K562 (cell line): ENCODE measurements around the gene TACSTD2. TPM values are rescaled to one million over a fixed set of nuclear protein-coding genes. Genes with fewer than 3 reads are reported as not detected.
A peak's percentile ranks its signal among the peaks of the same experiment; 100 is the strongest.

ENCODE experiments used
- ATAC-seq: fragments of 200-7000 bp; cut with Tn5 transposase; 3 replicates; pipeline ENCODE4 v1.9.1; 2020; ENCODE audit warnings: moderate library complexity
- BruUV-seq: library from RNA; stranded (reverse); fragments of 400-500 nt; replicated peaks from 2 replicates; lab custom pipeline; 2021; lab: Mats Ljungman, UMichigan
- CTCF ChIA-PET: fragments of 300-600 bp; formaldehyde crosslinking; extraction: SDS; loops from one replicate; lab custom pipeline; 2021; ENCODE audit warnings: low intra/inter-chr PET ratio; lab: Yijun Ruan, JAX
- POLR2A ChIA-PET: fragments of 300-600, 350-650 bp; sonication (Branson Sonifier 250); formaldehyde crosslinking; extraction: SDS; loops from one replicate; lab custom pipeline; 2021; ENCODE audit warnings: antibody characterized with exemption, inconsistent platforms; lab: Yijun Ruan, JAX
- DNase-seq, 4 experiments: peaks; one replicate each; pipeline versions ENCODE4 v3.0.0 to v3.0.0-alpha.2; 2011 to 2018; ENCODE audit warnings: low spot score in 3 of 4, mixed read lengths in 3 of 4; ENCODE audit errors: extremely low read depth in 1 of 4
- FAIRE-seq: peaks from 2 replicates; lab custom pipeline; 2011; peaks lifted over from hg19 to GRCh38; lab: Jason Lieb, UNC
- H2AFZ ChIP-seq: 2 replicates; pipeline ENCODE4 v1.6.0; 2011; ENCODE audit warnings: low read depth, low read length, control low read depth, inconsistent platforms
- H3K27ac ChIP-seq: fragments of 200-600 bp; 3 replicates; pipeline ENCODE4 v1.8.0; 2011; ENCODE audit warnings: low read depth, mild to moderate bottlenecking, control low read depth, inconsistent platforms, low read length, moderate library complexity, mixed read lengths; ENCODE audit errors: extremely low read depth
- H3K27me3 ChIP-seq, 2 experiments: fragments of 300-600 bp in 1 of 2; 2 replicates in 1 of 2; 3 replicates in 1 of 2; pipeline versions ENCODE4 v1.6.0 to v1.8.0; 2011; ENCODE audit warnings: inconsistent platforms in 2 of 2, low read length in 2 of 2, mild to moderate bottlenecking in 1 of 2, mixed read lengths in 1 of 2, moderate library complexity in 1 of 2; ENCODE audit not compliant: control insufficient read depth in 2 of 2, insufficient read depth in 2 of 2
- H3K36me3 ChIP-seq: fragments of 300-600 bp; 3 replicates; pipeline ENCODE4 v1.8.0; 2011; ENCODE audit warnings: mild to moderate bottlenecking, low read length, inconsistent platforms; ENCODE audit not compliant: control insufficient read depth, insufficient read depth
- H3K4me1 ChIP-seq, 2 experiments: fragments of 200-600 bp in 1 of 2; replicated peaks in 1 of 2; 2 replicates in 1 of 2; 3 replicates in 1 of 2; pipeline versions ENCODE4 v1.5.1 to v1.8.0; 2011; ENCODE audit warnings: inconsistent platforms in 2 of 2, low read length in 2 of 2, mild to moderate bottlenecking in 1 of 2, mixed read lengths in 1 of 2, moderate library complexity in 1 of 2; ENCODE audit not compliant: control insufficient read depth in 2 of 2, insufficient read depth in 2 of 2
- H3K4me2 ChIP-seq: 2 replicates; pipeline ENCODE4 v1.6.1; 2011; ENCODE audit warnings: low read length, control low read depth, inconsistent platforms, mixed read lengths; ENCODE audit not compliant: insufficient read depth
- H3K4me3 ChIP-seq: fragments of 200-600 bp; sonication (generic), shearing (Covaris generic); 2 replicates; pipeline ENCODE4 v1.5.1; 2016; ENCODE audit warnings: control low read depth, inconsistent platforms
- H3K79me2 ChIP-seq: fragments of 200-600 bp; 3 replicates; pipeline ENCODE4 v1.8.0; 2011; ENCODE audit warnings: low read length, inconsistent platforms; ENCODE audit not compliant: control insufficient read depth, insufficient read depth
- H3K9ac ChIP-seq, 2 experiments: 2 replicates each; pipeline versions ENCODE4 v1.6.0 to v1.6.1; 2011; ENCODE audit warnings: low read depth in 2 of 2, low read length in 2 of 2, control low read depth in 1 of 2, inconsistent platforms in 1 of 2, mild to moderate bottlenecking in 1 of 2, mixed read lengths in 1 of 2; ENCODE audit not compliant: insufficient read depth in 1 of 2
- H3K9me1 ChIP-seq: one replicate; pipeline ENCODE4 v1.6.0; 2011; ENCODE audit warnings: inconsistent platforms, mild to moderate bottlenecking, low read length, moderate library complexity; ENCODE audit not compliant: control insufficient read depth, insufficient read depth
- H3K9me3 ChIP-seq: replicated peaks from 2 replicates; pipeline ENCODE4 v1.5.1; 2011; ENCODE audit warnings: low read depth, low read length, inconsistent platforms; ENCODE audit not compliant: control insufficient read depth, insufficient read depth
- H4K20me1 ChIP-seq: replicated peaks from 2 replicates; pipeline ENCODE4 v1.6.1; 2011; ENCODE audit warnings: low read length, inconsistent platforms, mixed read lengths; ENCODE audit not compliant: control insufficient read depth, insufficient read depth
- CBX2 ChIP-seq: fragments of 200-600 bp; sonication (generic); IDR thresholded peaks from one replicate; pipeline ENCODE4 v1.6.1; 2012; ENCODE audit warnings: mild to moderate bottlenecking, low read length, inconsistent platforms; ENCODE audit not compliant: insufficient read depth, poor library complexity, severe bottlenecking
- CTCFL ChIP-seq: IDR thresholded peaks from 2 replicates; pipeline ENCODE4 v1.6.1; 2011; ENCODE audit warnings: borderline replicate concordance, low read depth, mild to moderate bottlenecking, moderate library complexity, low read length; ENCODE audit not compliant: insufficient read depth, poor library complexity, severe bottlenecking
- E2F8 ChIP-seq: fragments of 450-650 bp; IDR thresholded peaks from 2 replicates; pipeline ENCODE4 v1.7.1; 2018; ENCODE audit warnings: mild to moderate bottlenecking, low read depth; ENCODE audit not compliant: partially characterized antibody
- MLX ChIP-seq, 2 experiments: fragments of 450-650 bp in 1 of 2; sonication (generic) in 1 of 2; formaldehyde crosslinking; conservative IDR thresholded peaks; 2 replicates each; pipeline versions ENCODE4 v1.4.0 to v1.8.1; 2020 to 2022; ENCODE audit warnings: mild to moderate bottlenecking in 1 of 2, missing genetic modification reagents in 1 of 2
- RBM39 ChIP-seq: fragments of 200-400 bp; formaldehyde crosslinking; optimal IDR thresholded peaks from 2 replicates; pipeline ENCODE3; 2018; ENCODE audit warnings: low read depth, low read length
- SMARCC2 ChIP-seq: fragments of 450-650 bp; IDR thresholded peaks from 2 replicates; pipeline ENCODE4 v1.6.1; 2017; ENCODE audit warnings: antibody characterized with exemption, moderate library complexity, mild to moderate bottlenecking, low read depth
- SOX6 ChIP-seq: fragments of 450-650 bp; IDR thresholded peaks from 2 replicates; pipeline ENCODE4 v1.6.1; 2014; ENCODE audit warnings: mild to moderate bottlenecking
- TRIM24 ChIP-seq, 2 experiments: fragments of 450-650 bp; IDR thresholded peaks; 2 replicates each; pipeline ENCODE4 v1.6.1; 2016
- ZBTB11 ChIP-seq, 3 experiments: fragments of 200-800 bp in 1 of 3; fragments of 250-450 bp in 1 of 3; fragments of 450-650 bp in 1 of 3; sonication (Bioruptor Pico) in 1 of 3; sonication (Bioruptor generic) in 1 of 3; formaldehyde crosslinking in 1 of 3; IDR thresholded peaks; 2 replicates each; pipeline versions ENCODE4 v1.6.1 to v1.8.0; 2016 to 2022; ENCODE audit warnings: mild to moderate bottlenecking in 2 of 3, missing genetic modification characterization in 2 of 3, missing compliant biosample characterization in 1 of 3, moderate library complexity in 1 of 3
- ZFP36 ChIP-seq: fragments of 150-350 bp; IDR thresholded peaks from 2 replicates; pipeline ENCODE4 v1.6.1; 2018; ENCODE audit warnings: low read length, low read depth; ENCODE audit not compliant: partially characterized antibody
- ZNF232 ChIP-seq: sonication (generic); formaldehyde crosslinking; IDR thresholded peaks from 2 replicates; pipeline ENCODE4 v1.8.0; 2022; ENCODE audit warnings: mild to moderate bottlenecking, missing genetic modification reagents
- ZNF830 ChIP-seq: fragments of 250-450 bp; sonication (Bioruptor Pico); IDR thresholded peaks from 2 replicates; pipeline ENCODE4 v1.5.0; 2021; ENCODE audit warnings: mild to moderate bottlenecking
- WGBS: fragments of 100-300 bp; shearing (Covaris generic); methylation state at CpG from one replicate; pipeline ENCODE4 v1.1.6; 2016; ENCODE audit warnings: low coverage, mixed read lengths; ENCODE audit not compliant: insufficient coverage; ENCODE audit errors: missing lambda C conversion rate; 5-methylcytosine and 5-hydroxymethylcytosine counted together
- in situ Hi-C: fragments of 300-500 bp; cut with MboI; formaldehyde crosslinking; loops from 4 replicates; pipeline ENCODE4 v1.15.0; 2018; ENCODE audit warnings: inconsistent platforms, mixed read lengths
- intact Hi-C: fragments of 100-400 bp; cut with micrococcal nuclease; formaldehyde crosslinking; loops from 2 replicates; pipeline ENCODE4 v1.14.2; 2022
- polyA plus RNA-seq, 8 experiments: library from polyadenylated mRNA; depleted of rRNA in 4 of 8; stranded (reverse) in 5 of 8; unstranded in 3 of 8; fragments of >200 nt; fragmentation: Nextera tagmentation in 2 of 8; fragmentation: Illumina TruSeq in 1 of 8; extraction: Ambion mirVana in 2 of 8; extraction: Trizol in 1 of 8; gene quantifications; 2 replicates each; pipeline versions ENCODE4 v1.2.1 to v1.2.3, GENCODE V29; 2011 to 2014; ENCODE audit warnings: inconsistent platforms in 1 of 8, missing spikeins in 1 of 8
- total RNA-seq, 7 experiments: library from RNA; depleted of rRNA in 6 of 7; stranded (reverse); fragments of >200 nt in 6 of 7; fragmentation: Illumina TruSeq in 2 of 7; extraction: Trizol in 2 of 7; gene quantifications; 2 replicates each; pipeline versions ENCODE4 v1.2.1 to v1.2.3, GENCODE V29; 2011 to 2021; ENCODE audit warnings: low replicate concordance in 1 of 7

The TACSTD2 gene
- total and polyA plus RNA-seq, 9 of the 15 experiments (the other 6 are each of a cell fraction or from before 2014, with no cell fraction given): 0.04 to 0.31 TPM; not detected in 7

GRCh38 chr1:58583496-58583895, 6.4 kb upstream of the TACSTD2 start:
- Histone ChIP-seq H3K9ac (no peak overlapping the region), H3K9me1 (no peaks in the 10 kb centered on the region), H2AFZ (no peak overlapping the region), H3K4me3 (no peak overlapping the region), H3K9me3 (no peaks in the 10 kb centered on the region), H3K27ac (no peak overlapping the region), H3K4me2 (no peak overlapping the region), H3K4me1 (peaks cover 0 to 12% of the 10 kb centered on the region in 2 experiments; a peak in 2 of 5 replicates), H4K20me1 (no peaks in the 10 kb centered on the region; the same call in 1 of the 2 replicates), H3K79me2 (no peaks in the 10 kb centered on the region), H3K27me3 (peaks cover 0 to 3% of the 10 kb centered on the region in 2 experiments; a peak in 1 of 5 replicates), H3K36me3 (no peaks in the 10 kb centered on the region)
- CTCF ChIA-PET: no interaction called here
- in situ Hi-C loops: no loop called here
- peak; percentile 41; the same call in 2 of the 3 replicates for ATAC-seq
- POLR2A ChIA-PET: interaction anchor here (0.7 to 1.5 kb wide), 3 partner anchors 9 to 81 kb away, joined by 3 read pairs; no protein-coding TSS in a partner anchor
- peak in 1 of 4 experiments; percentile 17 for DNase-seq
- FAIRE-seq: peak; percentile 29
- WGBS: 24% methylated on average over 1 of the region's 1 CpG
- intact Hi-C loops: no loop called here
- BruUV-seq: no TSS peak
- TF ChIP-seq TRIM24 (IDR thresholded peaks at IDR 0.05) (no peak), CTCFL (no peak), SOX6 (no peak), ZBTB11 (CRISPR knock-in tag; IDR thresholded peaks at IDR 0.05) (no peak), CBX2 (no peak), ZNF232 (CRISPR knock-in tag) (no peak), ZFP36 (no peak), MLX (CRISPR knock-in tag; conservative IDR thresholded peaks at IDR 0.05) (no peak), RBM39 (no peak), E2F8 (no peak), ZNF830 (CRISPR knock-in tag) (no peak), SMARCC2 (no peak)
